LNCaP clone FGC (cell line): Measurements from ENCODE around the gene DAGLA.

Source experiments
- DNase-seq: peaks from one replicate; pipeline ENCODE4 v3.0.0-alpha.2; 2011; ENCODE audit warnings: low read depth
- H3K4me3 ChIP-seq: 2 replicates; pipeline ENCODE4 v1.5.1; 2011; ENCODE audit warnings: mild to moderate bottlenecking, low read depth, low read length, control low read depth
- TF ChIP-seq, protein P1 (sequence below): IDR thresholded peaks from 2 replicates; pipeline ENCODE4 v1.5.1; 2012; ENCODE audit warnings: mild to moderate bottlenecking; ENCODE audit not compliant: control insufficient read depth, insufficient read depth; ENCODE audit errors: extremely low read depth

Gene DAGLA

DNA sequence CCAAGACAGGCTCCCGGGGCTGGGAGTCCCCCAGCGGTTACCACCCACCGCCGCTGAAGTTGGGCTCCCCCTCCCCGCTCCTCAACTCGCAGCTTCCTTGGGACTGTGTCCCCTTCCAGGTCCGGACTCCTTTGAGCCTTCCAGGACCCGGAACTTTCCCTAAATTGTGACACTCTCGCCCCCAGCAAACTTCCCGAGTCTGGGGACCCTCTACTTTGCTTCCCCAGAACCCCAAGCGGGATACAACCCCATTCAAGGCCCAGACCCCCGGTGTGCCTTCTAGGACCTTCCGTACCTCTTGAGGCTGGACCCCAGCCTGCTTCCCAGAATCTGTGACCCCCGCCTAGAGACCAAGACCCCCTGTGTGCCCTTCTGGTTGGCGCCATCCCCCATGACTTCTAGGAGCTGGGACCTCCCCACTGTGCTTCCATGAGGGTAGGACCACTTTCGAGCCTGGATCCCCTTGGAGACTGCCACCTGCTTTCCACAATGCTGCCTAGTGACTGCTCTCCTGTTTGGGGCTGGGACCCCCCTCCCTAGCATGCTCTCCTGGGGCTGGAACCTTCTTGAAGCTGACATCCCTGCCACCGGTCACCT is 72.8 kb downstream of the DAGLA start:
- TF ChIP-seq, protein P1, sequence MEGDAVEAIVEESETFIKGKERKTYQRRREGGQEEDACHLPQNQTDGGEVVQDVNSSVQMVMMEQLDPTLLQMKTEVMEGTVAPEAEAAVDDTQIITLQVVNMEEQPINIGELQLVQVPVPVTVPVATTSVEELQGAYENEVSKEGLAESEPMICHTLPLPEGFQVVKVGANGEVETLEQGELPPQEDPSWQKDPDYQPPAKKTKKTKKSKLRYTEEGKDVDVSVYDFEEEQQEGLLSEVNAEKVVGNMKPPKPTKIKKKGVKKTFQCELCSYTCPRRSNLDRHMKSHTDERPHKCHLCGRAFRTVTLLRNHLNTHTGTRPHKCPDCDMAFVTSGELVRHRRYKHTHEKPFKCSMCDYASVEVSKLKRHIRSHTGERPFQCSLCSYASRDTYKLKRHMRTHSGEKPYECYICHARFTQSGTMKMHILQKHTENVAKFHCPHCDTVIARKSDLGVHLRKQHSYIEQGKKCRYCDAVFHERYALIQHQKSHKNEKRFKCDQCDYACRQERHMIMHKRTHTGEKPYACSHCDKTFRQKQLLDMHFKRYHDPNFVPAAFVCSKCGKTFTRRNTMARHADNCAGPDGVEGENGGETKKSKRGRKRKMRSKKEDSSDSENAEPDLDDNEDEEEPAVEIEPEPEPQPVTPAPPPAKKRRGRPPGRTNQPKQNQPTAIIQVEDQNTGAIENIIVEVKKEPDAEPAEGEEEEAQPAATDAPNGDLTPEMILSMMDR: no peak
- peak overlapping the region; percentile 38 for H3K4me3 ChIP-seq
- no peak for DNase-seq

- H3K4me3 ChIP-seq: no peak overlapping the region
- TF ChIP-seq, protein P1: no peak
- no peak for DNase-seq
Measured at GRCh38 chr11:61753672-61754071, 73.5 kb downstream of the DAGLA start.

- H3K4me3 ChIP-seq: no peak overlapping the region
- TF ChIP-seq, protein P1: no peak
- DNase-seq: no peak
Measured at GRCh38 chr11:61754534-61755482, 74.6 kb downstream of the DAGLA start.

DNA sequence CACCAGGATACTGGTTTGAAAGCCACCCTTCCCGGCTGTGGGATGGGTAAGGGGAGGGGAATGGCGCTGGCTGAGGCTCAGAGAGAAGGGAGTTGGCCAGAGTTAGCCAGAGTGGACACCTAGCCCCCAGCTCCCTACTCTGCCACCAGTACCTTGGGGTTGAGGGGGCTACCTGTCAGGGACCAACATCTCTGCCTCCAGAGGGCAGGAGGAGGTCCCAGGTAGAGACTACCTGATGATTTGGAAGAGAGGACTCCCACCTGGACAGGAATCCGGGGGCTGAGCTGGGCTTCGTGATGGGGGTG is 75.9 kb downstream of the DAGLA start:
- DNase-seq: no peak
- TF ChIP-seq, protein P1: no peak
- no peak overlapping the region for H3K4me3 ChIP-seq

- DNase-seq: no peak
Measured at GRCh38 chr11:61756452-61757212, 76.4 kb downstream of the DAGLA start.

DNA sequence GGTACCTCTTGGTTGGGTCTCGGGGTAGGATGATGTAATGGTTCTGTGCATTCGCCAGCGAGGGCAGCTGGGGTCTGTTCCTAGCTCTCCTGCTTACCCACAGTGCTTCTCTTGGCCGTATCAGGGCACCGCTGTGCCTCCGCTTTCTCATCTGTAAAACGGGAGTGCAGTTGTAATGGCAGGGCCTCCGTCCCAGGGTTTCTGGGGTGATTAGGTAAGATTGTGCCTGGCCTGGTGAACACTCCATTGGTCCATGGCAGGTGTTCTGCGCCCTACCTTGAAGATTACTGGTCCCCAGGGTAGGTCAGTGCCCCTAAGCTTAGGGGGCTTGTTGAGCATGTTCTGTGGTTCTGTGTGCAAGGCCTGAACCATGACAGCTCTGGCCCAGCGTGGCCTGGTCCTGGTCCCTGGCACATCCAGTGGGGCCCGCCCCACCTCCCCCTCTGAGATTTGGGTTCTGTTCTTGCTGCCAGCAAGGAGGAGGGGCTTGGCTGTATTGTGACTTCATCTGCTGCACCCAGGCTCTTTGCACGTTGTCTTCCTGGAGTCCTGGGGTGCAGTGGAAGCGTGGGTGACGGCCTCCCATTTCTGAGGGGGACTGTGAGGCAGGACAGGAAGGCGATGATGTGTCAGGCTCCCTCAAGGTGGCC is 77.1 kb downstream of the DAGLA start:
- TF ChIP-seq, protein P1: no peak
- H3K4me3 ChIP-seq: no peak overlapping the region
- DNase-seq: no peak

More at GRCh38 chr11:61756452-61757212, 76.4 kb downstream of the DAGLA start:
- no peak overlapping the region for H3K4me3 ChIP-seq
- TF ChIP-seq, protein P1: no peak
